A673 (cell line): ENCODE measurements around the gene ETV3L.

Experiments
- CTCF ChIP-seq: fragments of 300-800, 200-600 bp; sonication (generic); conservative IDR thresholded peaks from 2 replicates; pipeline ENCODE4 v1.5.1; 2017; ENCODE audit warnings: low read depth, mild to moderate bottlenecking, antibody characterized with exemption, low read length, moderate library complexity, mixed read lengths
- EZH2 ChIP-seq: fragments of 200-600 bp; sonication (generic); IDR thresholded peaks from 2 replicates; pipeline ENCODE4 v1.6.1; 2017; ENCODE audit warnings: borderline replicate concordance, low read depth, mild to moderate bottlenecking, mixed read lengths, antibody characterized with exemption, low read length; ENCODE audit not compliant: poor library complexity, severe bottlenecking

GRCh38 chr1:157117527-157118057, 18.0 kb upstream of the ETV3L start:
- TF ChIP-seq CTCF = no peak
- no peak for TF ChIP-seq EZH2
